WERI-Rb-1 (cell line): ENCODE data around the gene DOK1.

Experiments used
- DNase-seq: peaks from one replicate; pipeline ENCODE4 v3.0.0-alpha.2; 2020
- H3K27ac ChIP-seq: fragments of 250-450 bp; sonication (Bioruptor Pico); 2 replicates; pipeline ENCODE4 v1.5.1; 2020; ENCODE audit warnings: mild to moderate bottlenecking, moderate library complexity
- H3K27me3 ChIP-seq: fragments of 250-450 bp; sonication (Bioruptor Pico); 2 replicates; pipeline ENCODE4 v1.5.1; 2021; ENCODE audit warnings: mild to moderate bottlenecking, low read depth, moderate library complexity; ENCODE audit not compliant: insufficient read depth, severe bottlenecking
- H3K36me3 ChIP-seq: fragments of 250-450 bp; sonication (Bioruptor Pico); 2 replicates; pipeline ENCODE4 v1.5.1; 2020; ENCODE audit warnings: mild to moderate bottlenecking, moderate library complexity
- H3K4me3 ChIP-seq: 2 replicates; pipeline ENCODE4 v1.5.1; 2011; ENCODE audit warnings: low read depth, mild to moderate bottlenecking, control low read depth, low read length
- H3K9me3 ChIP-seq: fragments of 250-450 bp; sonication (Bioruptor Pico); 2 replicates; pipeline ENCODE4 v1.5.1; 2021; ENCODE audit warnings: mild to moderate bottlenecking, moderate library complexity; ENCODE audit not compliant: severe bottlenecking
- CTCF ChIP-seq: IDR thresholded peaks from 2 replicates; pipeline ENCODE4 v1.5.1; 2011; ENCODE audit warnings: low read depth, mild to moderate bottlenecking, control low read depth, inconsistent platforms, low read length

DOK1 gene

GRCh38 chr2:74548900-74549826 lies 5.4 kb upstream of the DOK1 start:
- H3K27ac ChIP-seq: peak overlapping the region; percentile 98

GRCh38 chr2:74550231-74550630 lies 4.3 kb upstream of the DOK1 start:
- H3K9me3 ChIP-seq: no peaks in the 10 kb centered on the region
- H3K27me3 ChIP-seq: no peaks in the 10 kb centered on the region
- TF ChIP-seq CTCF: no peak
- peak overlapping the region; percentile 98 for H3K27ac ChIP-seq
- peaks cover 10% of the 10 kb centered on the region for H3K36me3 ChIP-seq
- H3K4me3 ChIP-seq: peak overlapping the region; percentile 80
- no peak for DNase-seq

More at GRCh38 chr2:74548900-74549826, 5.4 kb upstream of the DOK1 start:
- Histone ChIP-seq H3K4me3 (peak overlapping the region; percentile 80), H3K9me3 (no peaks in the 10 kb centered on the region), H3K36me3 (peaks cover 10% of the 10 kb centered on the region), H3K27me3 (no peaks in the 10 kb centered on the region)
- peak; percentile 86 for DNase-seq
- no peak for TF ChIP-seq CTCF

- H3K36me3 ChIP-seq: peaks cover 14% of the 10 kb centered on the region
- no peak overlapping the region for H3K27ac ChIP-seq
- no peak for TF ChIP-seq CTCF
- no peaks in the 10 kb centered on the region for H3K27me3 ChIP-seq
- DNase-seq: no peak
- no peak overlapping the region for H3K4me3 ChIP-seq
- no peaks in the 10 kb centered on the region for H3K9me3 ChIP-seq
Observed at GRCh38 chr2:74551530-74551929, 3.0 kb upstream of the DOK1 start.

DNA sequence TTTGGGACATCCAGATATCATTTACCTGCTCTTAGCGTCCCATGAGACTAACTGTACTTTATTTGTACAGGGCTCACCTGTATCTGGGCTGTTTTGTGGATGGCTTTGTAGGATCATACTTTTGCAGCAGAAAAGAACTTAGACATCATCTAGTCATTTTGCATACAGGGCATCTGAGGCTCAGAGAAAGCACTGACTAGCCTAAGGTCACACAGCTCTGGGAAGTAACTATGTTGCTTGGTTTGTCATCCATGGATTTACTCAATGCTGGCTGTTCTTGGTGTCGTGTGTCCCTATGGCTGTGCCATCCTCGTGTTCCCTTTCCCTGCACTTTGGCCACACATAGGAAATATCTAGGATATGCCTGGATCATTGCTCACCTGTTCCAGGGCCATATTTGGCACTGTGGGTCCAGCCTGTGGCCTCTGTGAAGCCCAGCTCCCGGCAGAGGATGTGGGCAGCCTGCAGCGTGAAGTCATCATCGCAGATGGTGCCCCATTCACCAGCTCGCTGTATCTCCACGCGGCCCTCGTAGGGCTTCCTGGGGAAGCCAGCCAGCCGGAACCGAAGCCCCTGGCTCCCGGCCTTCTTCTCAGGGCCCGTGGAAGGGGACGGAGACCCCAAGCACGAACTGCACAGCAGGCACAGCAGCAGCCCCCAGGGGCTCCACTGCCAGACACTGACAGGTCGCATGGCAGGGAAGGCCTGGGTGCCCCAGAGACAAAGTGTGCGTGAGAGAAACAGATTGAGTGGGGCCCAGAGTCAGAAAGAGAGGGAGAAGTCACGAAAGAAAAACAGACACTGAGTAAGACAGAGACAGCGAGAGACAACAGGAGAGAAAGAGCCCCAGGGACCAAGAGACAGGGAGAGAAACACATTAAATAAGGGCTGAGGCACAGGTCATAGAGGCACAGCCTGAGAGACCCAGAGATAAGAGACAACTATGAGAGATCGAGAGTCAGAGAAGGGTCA lies 2.3 kb upstream of the DOK1 start:
- Histone ChIP-seq H3K36me3 (peaks cover 15% of the 10 kb centered on the region), H3K27ac (no peak overlapping the region), H3K9me3 (no peaks in the 10 kb centered on the region), H3K4me3 (no peak overlapping the region), H3K27me3 (no peaks in the 10 kb centered on the region)
- no peak for DNase-seq
- TF ChIP-seq CTCF: no peak

DNA sequence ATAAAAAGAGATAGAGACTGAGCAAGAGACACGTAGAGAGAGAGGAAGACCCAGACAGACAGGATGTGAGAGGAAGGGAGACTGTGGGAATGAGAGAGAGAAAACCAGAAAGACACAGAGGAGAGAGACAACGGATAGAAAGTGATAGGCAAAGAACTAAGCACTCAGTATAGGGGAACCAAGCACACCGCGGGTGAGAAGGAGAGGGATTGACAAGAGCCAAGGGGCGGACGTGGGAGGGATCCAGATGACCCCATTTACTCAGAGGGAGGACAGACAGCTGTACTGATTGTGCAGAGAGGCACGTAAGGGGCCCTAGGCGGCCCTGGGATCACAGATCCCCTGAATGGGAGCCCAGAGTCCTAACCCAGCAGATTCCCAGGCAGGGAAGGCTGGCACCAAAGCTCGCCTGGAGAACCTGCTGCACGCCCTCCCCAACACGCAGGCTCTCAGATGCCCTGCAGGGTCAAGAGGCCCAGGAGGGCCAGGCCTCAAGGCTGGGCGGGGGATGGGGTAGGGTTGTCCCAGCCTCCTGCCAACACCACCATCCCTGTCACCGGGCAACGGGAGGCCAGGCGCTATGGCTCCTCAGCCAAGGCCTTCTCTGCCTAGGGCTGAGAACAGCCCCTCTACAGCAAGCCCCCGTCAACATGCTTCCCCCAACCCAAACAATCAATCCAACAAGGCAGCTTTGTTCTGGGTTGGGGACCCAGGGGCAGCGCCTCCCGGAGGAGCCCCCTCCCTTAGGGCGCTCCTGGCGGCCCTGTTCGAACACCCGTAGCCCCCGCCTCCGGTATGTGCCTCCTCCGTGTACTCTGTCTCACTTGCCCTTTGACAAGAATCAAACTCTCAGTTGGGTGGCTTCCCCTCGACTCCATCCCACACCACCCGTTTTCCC lies 1.4 kb upstream of the DOK1 start:
- no peak for TF ChIP-seq CTCF
- Histone ChIP-seq H3K27ac (peak overlapping the region; percentile 11; the same call in 1 of the 2 replicates), H3K36me3 (peaks cover 15% of the 10 kb centered on the region), H3K4me3 (peak overlapping the region; percentile 85), H3K27me3 (no peaks in the 10 kb centered on the region), H3K9me3 (no peaks in the 10 kb centered on the region)
- peak; percentile 51 for DNase-seq
